HEK293 (cell line): Measurements from ENCODE around the gene UFC1.

Source experiments
- CTCF ChIA-PET: fragments of 350-600 bp; formaldehyde crosslinking; extraction: SDS; loops from one replicate; lab custom pipeline; 2021; ENCODE audit warnings: antibody characterized with exemption; lab: Yijun Ruan, JAX
- POLR2A ChIA-PET: fragments of 300-600 bp; formaldehyde crosslinking; extraction: SDS; loops from one replicate; lab custom pipeline; 2020; ENCODE audit warnings: antibody characterized with exemption, inconsistent platforms; lab: Yijun Ruan, JAX
- H3K27ac ChIP-seq: fragments of 200-500 bp; sonication (Bioruptor generic); 2 replicates; pipeline ENCODE4 v1.5.1; 2014; ENCODE audit warnings: low read depth, low read length, control low read depth, inconsistent platforms; ENCODE audit errors: extremely low read depth
- H3K36me3 ChIP-seq, 2 experiments: fragments of 200-500 bp in 1 of 2; sonication (Bioruptor generic) in 1 of 2; 1 replicate in 1 of 2; 2 replicates in 1 of 2; pipeline ENCODE4 v1.5.1; 2014 to 2017; ENCODE audit warnings: inconsistent platforms in 2 of 2, low read length in 2 of 2; ENCODE audit not compliant: control insufficient read depth in 2 of 2, insufficient read depth in 1 of 2
- H3K4me1 ChIP-seq: fragments of 200-500 bp; sonication (Bioruptor generic); 2 replicates; pipeline ENCODE4 v1.5.1; 2014; ENCODE audit warnings: mild to moderate bottlenecking, low read length, inconsistent platforms; ENCODE audit not compliant: control insufficient read depth, insufficient read depth
- H3K4me3 ChIP-seq: 2 replicates; pipeline ENCODE4 v1.5.1; 2011; ENCODE audit warnings: low read depth, mild to moderate bottlenecking, control low read depth, low read length, moderate library complexity
- H3K9me3 ChIP-seq: fragments of 200-500 bp; sonication (Bioruptor generic); 2 replicates; pipeline ENCODE4 v1.5.1; 2014; ENCODE audit warnings: low read depth, low read length, inconsistent platforms; ENCODE audit not compliant: control insufficient read depth, insufficient read depth
- KLF7 ChIP-seq: fragments of 450-650 bp; formaldehyde crosslinking; IDR thresholded peaks from 2 replicates; pipeline ENCODE4 v1.5.1; 2016; ENCODE audit warnings: missing biosample characterization, missing genetic modification characterization, borderline replicate concordance
- OSR2 ChIP-seq: fragments of 450-650 bp; formaldehyde crosslinking; IDR thresholded peaks from 2 replicates; pipeline ENCODE4 v1.5.1; 2016; ENCODE audit warnings: missing biosample characterization, missing genetic modification characterization
- WT1 ChIP-seq: fragments of 450-650 bp; formaldehyde crosslinking; IDR thresholded peaks from 2 replicates; pipeline ENCODE4 v1.5.1; 2016; ENCODE audit warnings: missing biosample characterization, missing genetic modification characterization
- YY2 ChIP-seq: fragments of 450-650 bp; formaldehyde crosslinking; IDR thresholded peaks from 2 replicates; pipeline ENCODE4 v1.5.1; 2016; ENCODE audit warnings: missing biosample characterization, missing genetic modification characterization
- ZEB2 ChIP-seq: fragments of 450-650 bp; formaldehyde crosslinking; IDR thresholded peaks from 2 replicates; pipeline ENCODE4 v1.5.1; 2016; ENCODE audit warnings: missing biosample characterization, missing genetic modification characterization
- ZNF114 ChIP-seq: fragments of 450-650 bp; formaldehyde crosslinking; IDR thresholded peaks from 2 replicates; pipeline ENCODE4 v1.5.0; 2017; ENCODE audit warnings: missing biosample characterization, missing genetic modification characterization
- ZNF2 ChIP-seq: fragments of 450-650 bp; formaldehyde crosslinking; IDR thresholded peaks from 2 replicates; pipeline ENCODE4 v1.5.1; 2016; ENCODE audit warnings: missing biosample characterization, missing genetic modification characterization
- ZNF221 ChIP-seq: fragments of 450-650 bp; formaldehyde crosslinking; IDR thresholded peaks from 2 replicates; pipeline ENCODE4 v1.5.1; 2017; ENCODE audit warnings: missing biosample characterization, missing genetic modification characterization, borderline replicate concordance
- ZNF23 ChIP-seq: fragments of 450-650 bp; formaldehyde crosslinking; IDR thresholded peaks from 2 replicates; pipeline ENCODE4 v1.5.1; 2016; ENCODE audit warnings: missing biosample characterization, missing genetic modification characterization, borderline replicate concordance
- ZNF239 ChIP-seq: fragments of 450-650 bp; formaldehyde crosslinking; IDR thresholded peaks from 2 replicates; pipeline ENCODE4 v1.5.1; 2016; ENCODE audit warnings: missing biosample characterization, missing genetic modification characterization
- ZNF366 ChIP-seq: fragments of 450-650 bp; formaldehyde crosslinking; conservative IDR thresholded peaks from 2 replicates; pipeline ENCODE4 v1.5.1; 2016; ENCODE audit warnings: missing biosample characterization, missing genetic modification characterization
- ZNF544 ChIP-seq: fragments of 450-650 bp; formaldehyde crosslinking; IDR thresholded peaks from 2 replicates; pipeline ENCODE4 v1.5.0; 2017; ENCODE audit warnings: missing biosample characterization, missing genetic modification characterization
- ZNF548 ChIP-seq: fragments of 450-650 bp; formaldehyde crosslinking; IDR thresholded peaks from 2 replicates; pipeline ENCODE4 v1.5.1; 2016; ENCODE audit warnings: missing biosample characterization, missing genetic modification characterization
- ZNF596 ChIP-seq: fragments of 450-650 bp; IDR thresholded peaks from 2 replicates; pipeline ENCODE4 v1.5.0; 2018; ENCODE audit warnings: missing biosample characterization, mild to moderate bottlenecking, missing genetic modification characterization, moderate library complexity
- ZNF626 ChIP-seq: fragments of 450-650 bp; sonication (Bioruptor Pico); formaldehyde crosslinking; IDR thresholded peaks from 2 replicates; pipeline ENCODE4 v1.5.1; 2018; ENCODE audit warnings: missing biosample characterization, missing genetic modification characterization, inconsistent platforms
- ZNF654 ChIP-seq: fragments of 450-650 bp; formaldehyde crosslinking; IDR thresholded peaks from 2 replicates; pipeline ENCODE4 v1.5.1; 2016; ENCODE audit warnings: low read depth, missing biosample characterization, missing genetic modification characterization
- ZNF701 ChIP-seq: fragments of 450-650 bp; formaldehyde crosslinking; IDR thresholded peaks from 2 replicates; pipeline ENCODE4 v1.5.1; 2016; ENCODE audit warnings: missing biosample characterization, missing genetic modification characterization
- TF ChIP-seq, protein P1 (sequence below): fragments of 450-650 bp; formaldehyde crosslinking; IDR thresholded peaks from 2 replicates; pipeline ENCODE4 v1.5.1; 2016; ENCODE audit warnings: missing biosample characterization, missing genetic modification characterization
- TF ChIP-seq, protein P2 (sequence below): fragments of 450-650 bp; formaldehyde crosslinking; IDR thresholded peaks from 2 replicates; pipeline ENCODE4 v1.5.1; 2016; ENCODE audit warnings: missing biosample characterization, missing genetic modification characterization
- TF ChIP-seq, protein P3 (sequence below): fragments of 450-650 bp; formaldehyde crosslinking; IDR thresholded peaks from 2 replicates; pipeline ENCODE4 v1.5.1; 2016; ENCODE audit warnings: missing biosample characterization, missing genetic modification characterization, borderline replicate concordance

The UFC1 gene

DNA sequence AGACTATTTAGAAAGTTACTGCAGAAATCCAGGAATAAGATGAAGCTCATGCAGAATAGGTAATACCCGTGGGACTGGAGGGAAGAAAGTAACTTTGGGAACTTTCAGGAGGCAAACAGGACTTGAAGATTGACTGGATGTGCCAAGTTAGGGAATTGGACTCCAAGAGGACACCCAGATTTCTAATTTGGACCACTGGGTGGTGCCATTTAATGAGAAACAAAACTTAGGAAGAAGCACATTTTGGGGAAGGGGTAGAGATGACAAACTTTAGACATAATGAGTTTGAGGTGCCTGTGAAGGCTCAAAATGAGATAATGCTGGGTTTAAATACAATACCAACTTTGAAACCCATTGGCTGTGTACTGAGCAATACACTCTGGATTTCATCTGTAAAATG is 26.9 kb downstream of the UFC1 start:
- H3K36me3 ChIP-seq, result peaks cover 0 to 5% of the 10 kb centered on the region in 2 experiments; a peak in 1 of 3 replicates
- no peaks in the 10 kb centered on the region for H3K4me1 ChIP-seq
- CTCF ChIA-PET, result interaction anchor here (0.9 to 4.4 kb wide), 4 partner anchors 9 to 201 kb away, joined by 3 to 39 read pairs (median 5); no protein-coding TSS in a partner anchor
- H3K4me3 ChIP-seq, result no peak overlapping the region
- H3K27ac ChIP-seq, result no peak overlapping the region
- POLR2A ChIA-PET, result no interaction called here
- TF ChIP-seq ZNF654 (tag by site-specific recombination) (peak; percentile 25), ZNF23 (tag by site-specific recombination) (no peak), ZNF366 (no peak), ZNF2 (tag by site-specific recombination) (no peak), YY2 (tag by site-specific recombination) (no peak)
- TF ChIP-seq, protein P1, sequence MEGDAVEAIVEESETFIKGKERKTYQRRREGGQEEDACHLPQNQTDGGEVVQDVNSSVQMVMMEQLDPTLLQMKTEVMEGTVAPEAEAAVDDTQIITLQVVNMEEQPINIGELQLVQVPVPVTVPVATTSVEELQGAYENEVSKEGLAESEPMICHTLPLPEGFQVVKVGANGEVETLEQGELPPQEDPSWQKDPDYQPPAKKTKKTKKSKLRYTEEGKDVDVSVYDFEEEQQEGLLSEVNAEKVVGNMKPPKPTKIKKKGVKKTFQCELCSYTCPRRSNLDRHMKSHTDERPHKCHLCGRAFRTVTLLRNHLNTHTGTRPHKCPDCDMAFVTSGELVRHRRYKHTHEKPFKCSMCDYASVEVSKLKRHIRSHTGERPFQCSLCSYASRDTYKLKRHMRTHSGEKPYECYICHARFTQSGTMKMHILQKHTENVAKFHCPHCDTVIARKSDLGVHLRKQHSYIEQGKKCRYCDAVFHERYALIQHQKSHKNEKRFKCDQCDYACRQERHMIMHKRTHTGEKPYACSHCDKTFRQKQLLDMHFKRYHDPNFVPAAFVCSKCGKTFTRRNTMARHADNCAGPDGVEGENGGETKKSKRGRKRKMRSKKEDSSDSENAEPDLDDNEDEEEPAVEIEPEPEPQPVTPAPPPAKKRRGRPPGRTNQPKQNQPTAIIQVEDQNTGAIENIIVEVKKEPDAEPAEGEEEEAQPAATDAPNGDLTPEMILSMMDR (tag by site-specific recombination), result 0 out of 2 replicates have a peak, but pooled peaks have one; percentile 45
- TF ChIP-seq, all 188 proteins: peak for 2
- no peaks in the 10 kb centered on the region for H3K9me3 ChIP-seq

DNA sequence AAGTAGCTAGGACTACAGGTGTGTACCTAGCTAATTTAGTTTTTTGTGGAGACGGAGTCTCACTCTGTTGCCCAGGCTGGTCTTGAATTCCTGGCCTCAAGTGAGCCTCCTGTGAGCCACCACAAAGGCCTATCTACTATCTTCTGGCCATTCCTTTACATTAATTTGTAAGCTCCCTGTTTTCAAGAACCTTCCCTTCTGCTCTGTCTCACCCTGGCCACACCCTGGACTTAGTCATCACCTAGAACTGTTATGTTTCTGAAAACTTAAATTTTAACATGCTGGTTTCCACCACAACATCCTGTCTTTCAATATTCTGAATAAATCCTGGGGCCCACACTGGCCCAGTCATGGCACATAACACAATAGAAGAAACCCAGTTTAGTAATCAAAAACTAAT is 28.4 kb downstream of the UFC1 start:
- Histone ChIP-seq H3K27ac (no peak overlapping the region), H3K9me3 (no peaks in the 10 kb centered on the region), H3K36me3 (no peaks in the 10 kb centered on the region), H3K4me3 (no peak overlapping the region), H3K4me1 (no peaks in the 10 kb centered on the region)
- POLR2A ChIA-PET, result interaction anchor here (0.7 kb wide), 1 partner anchor 20 kb away, joined by 5 read pairs; the partner anchor contains the start of gene NDUFS2
- CTCF ChIA-PET, result interaction anchor here (0.7 to 4.4 kb wide), 7 partner anchors 11 to 940 kb away, joined by 3 to 39 read pairs (median 5); partner anchors contain the start of genes ADAMTS4 and TOMM40L
- TF ChIP-seq, protein P2, sequence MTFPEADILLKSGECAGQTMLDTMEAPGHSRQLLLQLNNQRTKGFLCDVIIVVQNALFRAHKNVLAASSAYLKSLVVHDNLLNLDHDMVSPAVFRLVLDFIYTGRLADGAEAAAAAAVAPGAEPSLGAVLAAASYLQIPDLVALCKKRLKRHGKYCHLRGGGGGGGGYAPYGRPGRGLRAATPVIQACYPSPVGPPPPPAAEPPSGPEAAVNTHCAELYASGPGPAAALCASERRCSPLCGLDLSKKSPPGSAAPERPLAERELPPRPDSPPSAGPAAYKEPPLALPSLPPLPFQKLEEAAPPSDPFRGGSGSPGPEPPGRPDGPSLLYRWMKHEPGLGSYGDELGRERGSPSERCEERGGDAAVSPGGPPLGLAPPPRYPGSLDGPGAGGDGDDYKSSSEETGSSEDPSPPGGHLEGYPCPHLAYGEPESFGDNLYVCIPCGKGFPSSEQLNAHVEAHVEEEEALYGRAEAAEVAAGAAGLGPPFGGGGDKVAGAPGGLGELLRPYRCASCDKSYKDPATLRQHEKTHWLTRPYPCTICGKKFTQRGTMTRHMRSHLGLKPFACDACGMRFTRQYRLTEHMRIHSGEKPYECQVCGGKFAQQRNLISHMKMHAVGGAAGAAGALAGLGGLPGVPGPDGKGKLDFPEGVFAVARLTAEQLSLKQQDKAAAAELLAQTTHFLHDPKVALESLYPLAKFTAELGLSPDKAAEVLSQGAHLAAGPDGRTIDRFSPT (tag by site-specific recombination), result no peak
- TF ChIP-seq ZNF548 (tag by site-specific recombination) (no peak), OSR2 (tag by site-specific recombination) (no peak), ZEB2 (no peak), ZNF221 (tag by site-specific recombination) (no peak), KLF7 (tag by site-specific recombination) (no peak), ZNF544 (no peak), WT1 (tag by site-specific recombination) (no peak), ZNF596 (tag by site-specific recombination) (no peak), ZNF701 (tag by site-specific recombination) (no peak), ZNF239 (tag by site-specific recombination) (no peak), ZNF114 (tag by site-specific recombination) (no peak), ZNF626 (no peak)
- TF ChIP-seq, protein P3, sequence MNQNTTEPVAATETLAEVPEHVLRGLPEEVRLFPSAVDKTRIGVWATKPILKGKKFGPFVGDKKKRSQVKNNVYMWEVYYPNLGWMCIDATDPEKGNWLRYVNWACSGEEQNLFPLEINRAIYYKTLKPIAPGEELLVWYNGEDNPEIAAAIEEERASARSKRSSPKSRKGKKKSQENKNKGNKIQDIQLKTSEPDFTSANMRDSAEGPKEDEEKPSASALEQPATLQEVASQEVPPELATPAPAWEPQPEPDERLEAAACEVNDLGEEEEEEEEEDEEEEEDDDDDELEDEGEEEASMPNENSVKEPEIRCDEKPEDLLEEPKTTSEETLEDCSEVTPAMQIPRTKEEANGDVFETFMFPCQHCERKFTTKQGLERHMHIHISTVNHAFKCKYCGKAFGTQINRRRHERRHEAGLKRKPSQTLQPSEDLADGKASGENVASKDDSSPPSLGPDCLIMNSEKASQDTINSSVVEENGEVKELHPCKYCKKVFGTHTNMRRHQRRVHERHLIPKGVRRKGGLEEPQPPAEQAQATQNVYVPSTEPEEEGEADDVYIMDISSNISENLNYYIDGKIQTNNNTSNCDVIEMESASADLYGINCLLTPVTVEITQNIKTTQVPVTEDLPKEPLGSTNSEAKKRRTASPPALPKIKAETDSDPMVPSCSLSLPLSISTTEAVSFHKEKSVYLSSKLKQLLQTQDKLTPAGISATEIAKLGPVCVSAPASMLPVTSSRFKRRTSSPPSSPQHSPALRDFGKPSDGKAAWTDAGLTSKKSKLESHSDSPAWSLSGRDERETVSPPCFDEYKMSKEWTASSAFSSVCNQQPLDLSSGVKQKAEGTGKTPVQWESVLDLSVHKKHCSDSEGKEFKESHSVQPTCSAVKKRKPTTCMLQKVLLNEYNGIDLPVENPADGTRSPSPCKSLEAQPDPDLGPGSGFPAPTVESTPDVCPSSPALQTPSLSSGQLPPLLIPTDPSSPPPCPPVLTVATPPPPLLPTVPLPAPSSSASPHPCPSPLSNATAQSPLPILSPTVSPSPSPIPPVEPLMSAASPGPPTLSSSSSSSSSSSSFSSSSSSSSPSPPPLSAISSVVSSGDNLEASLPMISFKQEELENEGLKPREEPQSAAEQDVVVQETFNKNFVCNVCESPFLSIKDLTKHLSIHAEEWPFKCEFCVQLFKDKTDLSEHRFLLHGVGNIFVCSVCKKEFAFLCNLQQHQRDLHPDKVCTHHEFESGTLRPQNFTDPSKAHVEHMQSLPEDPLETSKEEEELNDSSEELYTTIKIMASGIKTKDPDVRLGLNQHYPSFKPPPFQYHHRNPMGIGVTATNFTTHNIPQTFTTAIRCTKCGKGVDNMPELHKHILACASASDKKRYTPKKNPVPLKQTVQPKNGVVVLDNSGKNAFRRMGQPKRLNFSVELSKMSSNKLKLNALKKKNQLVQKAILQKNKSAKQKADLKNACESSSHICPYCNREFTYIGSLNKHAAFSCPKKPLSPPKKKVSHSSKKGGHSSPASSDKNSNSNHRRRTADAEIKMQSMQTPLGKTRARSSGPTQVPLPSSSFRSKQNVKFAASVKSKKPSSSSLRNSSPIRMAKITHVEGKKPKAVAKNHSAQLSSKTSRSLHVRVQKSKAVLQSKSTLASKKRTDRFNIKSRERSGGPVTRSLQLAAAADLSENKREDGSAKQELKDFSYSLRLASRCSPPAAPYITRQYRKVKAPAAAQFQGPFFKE, result no peak
